Stimulated activated memory B cell treated with anti-CD40 and anti-IgM and Interleukin-4, amounts not matched to agents 10 μg/mL and 1 μg/mL and 100 μg/mL, for 72 hours (primary cell): Measurements from ENCODE around the gene PSTK.
A peak's percentile ranks its signal among the peaks of the same experiment; 100 is the strongest.

Experiments
- ATAC-seq: fragments of 150-1000 bp; cut with Tn5 transposase; 2 replicates; pipeline ENCODE4 v1.10.0; 2021
- H3K27ac Mint-ChIP-seq: one replicate; pipeline ENCODE4 v1.8.0; 2022; ENCODE audit warnings: mild to moderate bottlenecking, mixed read lengths
- H3K27me3 Mint-ChIP-seq: one replicate; pipeline ENCODE4 v1.8.0; 2022; ENCODE audit warnings: mixed read lengths
- H3K36me3 Mint-ChIP-seq: one replicate; pipeline ENCODE4 v1.8.0; 2022; ENCODE audit warnings: mixed read lengths
- H3K4me1 Mint-ChIP-seq: one replicate; pipeline ENCODE4 v1.8.0; 2022; ENCODE audit warnings: mixed read lengths
- H3K4me3 Mint-ChIP-seq: one replicate; pipeline ENCODE4 v1.8.0; 2022; ENCODE audit warnings: mild to moderate bottlenecking, moderate library complexity, mixed read lengths
- H3K9me3 Mint-ChIP-seq: one replicate; pipeline ENCODE4 v1.8.0; 2022; ENCODE audit warnings: mixed read lengths

Gene PSTK

GRCh38 chr10:123004298-123004697, 24.1 kb downstream of the PSTK start:
- Mint-ChIP-seq H3K4me1 (peaks cover 49% of the 10 kb centered on the region), H3K27ac (no peak overlapping the region), H3K9me3 (no peaks in the 10 kb centered on the region)

GRCh38 chr10:123007558-123008354, 27.6 kb downstream of the PSTK start:
- Mint-ChIP-seq H3K27me3 (no peaks in the 10 kb centered on the region), H3K36me3 (peaks cover 9% of the 10 kb centered on the region), H3K9me3 (no peaks in the 10 kb centered on the region), H3K27ac (peak overlapping the region; percentile 92), H3K4me3 (peak overlapping the region; percentile 94), H3K4me1 (peaks cover 43% of the 10 kb centered on the region)
- ATAC-seq: peak; percentile 44

More at GRCh38 chr10:123004298-123004697, 24.1 kb downstream of the PSTK start:
- ATAC-seq: no peak
- H3K27me3 Mint-ChIP-seq: no peaks in the 10 kb centered on the region
- no peak overlapping the region for H3K4me3 Mint-ChIP-seq
- H3K36me3 Mint-ChIP-seq: peaks cover 12% of the 10 kb centered on the region

GRCh38 chr10:123008355-123009104, 28.3 kb downstream of the PSTK start, which contains the start of the genes ACADSB and IKZF5:
Gene ACADSB (plus strand): TSS chr10:123009006. CDS start chr10:123009030, 24 bp downstream.
Gene IKZF5 (minus strand): TSS chr10:123008795. CDS start chr10:122998625, 10,170 bp downstream.
- Mint-ChIP-seq H3K9me3 (no peaks in the 10 kb centered on the region), H3K36me3 (peaks cover 9% of the 10 kb centered on the region), H3K4me3 (peak within 1 kb of the TSS; percentile 94), H3K27me3 (no peaks in the 10 kb centered on the region), H3K27ac (peak within 1 kb of the TSS; percentile 92), H3K4me1 (peaks cover 43% of the 10 kb centered on the region)
- peak; percentile 96 for ATAC-seq

- Mint-ChIP-seq H3K4me1 (peaks cover 43% of the 10 kb centered on the region), H3K4me3 (peak overlapping the region; percentile 94), H3K9me3 (no peaks in the 10 kb centered on the region), H3K27me3 (no peaks in the 10 kb centered on the region), H3K27ac (peak overlapping the region; percentile 92), H3K36me3 (peaks cover 9% of the 10 kb centered on the region)
- ATAC-seq: peak; percentile 63
These were observed 29.1 kb downstream of the PSTK start for GRCh38 chr10:123009105-123009820.

GRCh38 chr10:123011987-123012386, 31.8 kb downstream of the PSTK start:
- Mint-ChIP-seq H3K4me3 (no peak overlapping the region), H3K4me1 (peaks cover 28% of the 10 kb centered on the region)

GRCh38 chr10:123013456-123014419, 33.5 kb downstream of the PSTK start:
- ATAC-seq: no peak
- no peak overlapping the region for H3K4me3 Mint-ChIP-seq
- H3K27ac Mint-ChIP-seq: no peak overlapping the region

More at GRCh38 chr10:123011987-123012386, 31.8 kb downstream of the PSTK start:
- ATAC-seq: no peak
- Mint-ChIP-seq H3K27me3 (no peaks in the 10 kb centered on the region), H3K9me3 (no peaks in the 10 kb centered on the region), H3K36me3 (peaks cover 9% of the 10 kb centered on the region), H3K27ac (no peak overlapping the region)

GRCh38 chr10:123014772-123015171, 34.6 kb downstream of the PSTK start:
- Mint-ChIP-seq H3K27me3 (no peaks in the 10 kb centered on the region), H3K4me1 (peaks cover 13% of the 10 kb centered on the region), H3K4me3 (no peak overlapping the region), H3K27ac (no peak overlapping the region), H3K36me3 (peaks cover 17% of the 10 kb centered on the region), H3K9me3 (peaks cover 6% of the 10 kb centered on the region)
- no peak for ATAC-seq

More at GRCh38 chr10:123013456-123014419, 33.5 kb downstream of the PSTK start:
- peaks cover 19% of the 10 kb centered on the region for H3K4me1 Mint-ChIP-seq
- no peaks in the 10 kb centered on the region for H3K27me3 Mint-ChIP-seq
- peaks cover 17% of the 10 kb centered on the region for H3K36me3 Mint-ChIP-seq
- H3K9me3 Mint-ChIP-seq: peaks cover 6% of the 10 kb centered on the region

GRCh38 chr10:123016228-123016627, 36.0 kb downstream of the PSTK start:
- no peak for ATAC-seq
- Mint-ChIP-seq H3K9me3 (peaks cover 6% of the 10 kb centered on the region), H3K27me3 (no peaks in the 10 kb centered on the region), H3K4me3 (no peak overlapping the region), H3K36me3 (peaks cover 17% of the 10 kb centered on the region), H3K27ac (no peak overlapping the region), H3K4me1 (no peaks in the 10 kb centered on the region)

- Mint-ChIP-seq H3K27me3 (no peaks in the 10 kb centered on the region), H3K27ac (no peak overlapping the region), H3K4me3 (no peak overlapping the region), H3K36me3 (peaks cover 9% of the 10 kb centered on the region), H3K9me3 (peaks cover 6% of the 10 kb centered on the region), H3K4me1 (no peaks in the 10 kb centered on the region)
- no peak for ATAC-seq
These were observed 37.4 kb downstream of the PSTK start for GRCh38 chr10:123017421-123018165.

GRCh38 chr10:123018531-123018930, 38.3 kb downstream of the PSTK start:
- no peak for ATAC-seq

GRCh38 chr10:123019264-123019663, 39.1 kb downstream of the PSTK start:
- ATAC-seq: no peak
- no peak overlapping the region for H3K4me3 Mint-ChIP-seq
- H3K36me3 Mint-ChIP-seq: peaks cover 8% of the 10 kb centered on the region
- no peak overlapping the region for H3K27ac Mint-ChIP-seq
- peaks cover 4% of the 10 kb centered on the region for H3K4me1 Mint-ChIP-seq
- peaks cover 6% of the 10 kb centered on the region for H3K9me3 Mint-ChIP-seq
- no peaks in the 10 kb centered on the region for H3K27me3 Mint-ChIP-seq

More at GRCh38 chr10:123018531-123018930, 38.3 kb downstream of the PSTK start:
- no peaks in the 10 kb centered on the region for H3K4me1 Mint-ChIP-seq
- no peak overlapping the region for H3K27ac Mint-ChIP-seq
- peaks cover 8% of the 10 kb centered on the region for H3K36me3 Mint-ChIP-seq
- peaks cover 6% of the 10 kb centered on the region for H3K9me3 Mint-ChIP-seq
- H3K27me3 Mint-ChIP-seq: no peaks in the 10 kb centered on the region
- no peak overlapping the region for H3K4me3 Mint-ChIP-seq

GRCh38 chr10:123019941-123020703, 39.9 kb downstream of the PSTK start:
- Mint-ChIP-seq H3K27me3 (no peaks in the 10 kb centered on the region), H3K27ac (no peak overlapping the region), H3K9me3 (peaks cover 6% of the 10 kb centered on the region), H3K4me3 (no peak overlapping the region), H3K4me1 (peaks cover 7% of the 10 kb centered on the region), H3K36me3 (peaks cover 8% of the 10 kb centered on the region)
- ATAC-seq: no peak

GRCh38 chr10:123021517-123021916, 41.3 kb downstream of the PSTK start:
- Mint-ChIP-seq H3K36me3 (peaks cover 8% of the 10 kb centered on the region), H3K4me1 (peaks cover 12% of the 10 kb centered on the region), H3K27ac (no peak overlapping the region), H3K9me3 (peaks cover 6% of the 10 kb centered on the region), H3K27me3 (no peaks in the 10 kb centered on the region), H3K4me3 (no peak overlapping the region)
- ATAC-seq: no peak
